IMR-90 (cell line): Measurements from ENCODE around the gene STRIP2. TPM values are rescaled to one million over a fixed set of nuclear protein-coding genes. Genes with fewer than 3 reads are reported as not detected.

Source experiments
- ATAC-seq: fragments of 200-7000 bp; cut with Tn5 transposase; 2 replicates; pipeline ENCODE4 v1.9.1; 2020; ENCODE audit warnings: low read depth, mild to moderate bottlenecking, moderate library complexity
- BruUV-seq: library from RNA; stranded (reverse); fragments of 400-500 nt; replicated peaks from 2 replicates; lab custom pipeline; 2021; lab: Mats Ljungman, UMichigan
- CTCF ChIA-PET: fragments of 300-600 bp; formaldehyde crosslinking; extraction: SDS; loops from one replicate; lab custom pipeline; 2021; ENCODE audit warnings: antibody characterized with exemption; lab: Yijun Ruan, JAX
- POLR2A ChIA-PET: fragments of 300-600 bp; sonication (Branson Sonifier 250); formaldehyde crosslinking; loops from one replicate; lab custom pipeline; 2022; ENCODE audit warnings: antibody characterized with exemption; ENCODE audit not compliant: unreplicated experiment; lab: Charles Lee
- DNase-seq: peaks from one replicate; pipeline ENCODE4 v3.0.0; 2013
- H2AFZ ChIP-seq: replicated peaks from 2 replicates; pipeline ENCODE3; 2013; ENCODE audit warnings: low read length, mild to moderate bottlenecking; ENCODE audit not compliant: poor library complexity
- H2AK5ac ChIP-seq: 2 replicates; pipeline ENCODE4 v1.6.1; 2013; ENCODE audit warnings: low read depth, low read length, inconsistent platforms
- H2AK9ac ChIP-seq: replicated peaks from 2 replicates; pipeline ENCODE3; 2013; ENCODE audit warnings: mild to moderate bottlenecking, low read depth, low read length, moderate library complexity; ENCODE audit not compliant: poor library complexity
- H2BK120ac ChIP-seq: 2 replicates; pipeline ENCODE4 v1.6.1; 2013; ENCODE audit warnings: low read depth, low read length, inconsistent platforms
- H2BK15ac ChIP-seq: 3 replicates; pipeline ENCODE4 v1.6.1; 2013; ENCODE audit warnings: low read depth, low read length, inconsistent platforms
- H2BK20ac ChIP-seq: 2 replicates; pipeline ENCODE4 v1.6.1; 2013; ENCODE audit warnings: low read depth, mild to moderate bottlenecking, inconsistent platforms, low read length, moderate library complexity
- H2BK5ac ChIP-seq: 2 replicates; pipeline ENCODE4 v1.6.1; 2013; ENCODE audit warnings: mild to moderate bottlenecking, low read depth, low read length, inconsistent platforms; ENCODE audit not compliant: poor library complexity, severe bottlenecking
- H3K14ac ChIP-seq: replicated peaks from 2 replicates; pipeline ENCODE4 v1.6.1; 2013; ENCODE audit warnings: low read depth, low read length, inconsistent platforms
- H3K18ac ChIP-seq: 2 replicates; pipeline ENCODE4 v1.6.1; 2013; ENCODE audit warnings: low read depth, low read length, control low read depth
- H3K23ac ChIP-seq: 2 replicates; pipeline ENCODE4 v1.6.1; 2013; ENCODE audit warnings: low read depth, low read length, inconsistent platforms
- H3K27ac ChIP-seq: 2 replicates; pipeline ENCODE4 v1.5.1; 2013; ENCODE audit warnings: mild to moderate bottlenecking, control low read depth, low read length; ENCODE audit not compliant: insufficient read depth
- H3K27me3 ChIP-seq: 2 replicates; pipeline ENCODE4 v1.6.1; 2013; ENCODE audit warnings: low read length; ENCODE audit not compliant: control insufficient read depth, insufficient read depth
- H3K36me3 ChIP-seq: 2 replicates; pipeline ENCODE4 v1.6.1; 2013; ENCODE audit warnings: low read length, mixed read lengths; ENCODE audit not compliant: control insufficient read depth, insufficient read depth
- H3K4ac ChIP-seq: 2 replicates; pipeline ENCODE4 v1.6.1; 2013; ENCODE audit warnings: low read depth, low read length, inconsistent platforms
- H3K4me1 ChIP-seq: 2 replicates; pipeline ENCODE4 v1.6.1; 2013; ENCODE audit warnings: low read length, mixed read lengths; ENCODE audit not compliant: control insufficient read depth, insufficient read depth
- H3K4me2 ChIP-seq: 2 replicates; pipeline ENCODE4 v1.6.1; 2013; ENCODE audit warnings: low read depth, mild to moderate bottlenecking, control low read depth, low read length, moderate library complexity
- H3K4me3 ChIP-seq: 2 replicates; pipeline ENCODE4 v1.5.1; 2013; ENCODE audit warnings: low read depth, mild to moderate bottlenecking, control low read depth, low read length, moderate library complexity; ENCODE audit not compliant: insufficient read depth
- H3K56ac ChIP-seq: 2 replicates; pipeline ENCODE4 v1.6.1; 2013; ENCODE audit warnings: low read length, inconsistent platforms; ENCODE audit not compliant: insufficient read depth; ENCODE audit errors: extremely low read depth
- H3K79me1 ChIP-seq, 2 experiments: 2 replicates each; pipeline ENCODE4 v1.6.1; 2013; ENCODE audit warnings: low read length in 2 of 2, inconsistent platforms in 1 of 2, low read depth in 1 of 2
- H3K9ac ChIP-seq: 2 replicates; pipeline ENCODE4 v1.6.1; 2013; ENCODE audit warnings: low read depth, low read length, control low read depth
- H3K9me1 ChIP-seq: 2 replicates; pipeline ENCODE4 v1.6.1; 2013; ENCODE audit warnings: low read length, inconsistent platforms; ENCODE audit not compliant: insufficient read depth
- H3K9me3 ChIP-seq: 2 replicates; pipeline ENCODE4 v1.6.1; 2013; ENCODE audit warnings: low read length; ENCODE audit not compliant: control insufficient read depth, insufficient read depth
- H4K20me1 ChIP-seq: 2 replicates; pipeline ENCODE4 v1.6.1; 2013; ENCODE audit warnings: low read length, inconsistent platforms; ENCODE audit not compliant: insufficient read depth
- H4K5ac ChIP-seq: 2 replicates; pipeline ENCODE4 v1.6.1; 2013; ENCODE audit warnings: mild to moderate bottlenecking, low read depth, low read length, control low read depth
- H4K8ac ChIP-seq, 2 experiments: 2 replicates each; pipeline ENCODE4 v1.6.1; 2013; ENCODE audit warnings: low read depth in 2 of 2, low read length in 2 of 2, control low read depth in 1 of 2, inconsistent platforms in 1 of 2
- H4K91ac ChIP-seq: 2 replicates; pipeline ENCODE4 v1.6.1; 2013; ENCODE audit warnings: low read depth, low read length, inconsistent platforms; ENCODE audit not compliant: insufficient read depth
- BHLHE40 ChIP-seq: fragments of 150-350 bp; IDR thresholded peaks from 2 replicates; pipeline ENCODE4 v1.6.1; 2016; ENCODE audit warnings: mild to moderate bottlenecking, low read depth, low read length
- MXI1 ChIP-seq: IDR thresholded peaks from 2 replicates; pipeline ENCODE4 v1.6.1; 2012; ENCODE audit warnings: low read depth, mild to moderate bottlenecking, low read length, moderate library complexity, borderline replicate concordance
- WGBS, 2 experiments: methylation state at CpG; one replicate each; pipeline versions ENCODE4 v1.1.5 to v1.1.7; 2013; ENCODE audit warnings: missing lambda C conversion rate in 2 of 2; ENCODE audit not compliant: insufficient read length in 1 of 2; ENCODE audit errors: extremely low coverage in 2 of 2; 5-methylcytosine and 5-hydroxymethylcytosine counted together
- dilution Hi-C: fragments of 300-500 bp; cut with HindIII; formaldehyde crosslinking; loops from one replicate; pipeline ENCODE4 v1.14.3; 2018; ENCODE audit warnings: low sequenced_read_pairs; ENCODE audit not compliant: unreplicated experiment
- in situ Hi-C: fragments of 300-500 bp; cut with MboI; formaldehyde crosslinking; loops from 3 replicates; pipeline ENCODE4 v1.14.3; 2019; ENCODE audit warnings: low sequenced_read_pairs, inconsistent platforms, mixed read lengths
- intact Hi-C: fragments of 100-400 bp; cut with micrococcal nuclease; formaldehyde crosslinking; loops from 2 replicates; pipeline ENCODE4 v1.10.0; 2022
- polyA plus RNA-seq, 3 experiments: library from polyadenylated mRNA; depleted of rRNA; stranded (reverse); fragments of >200 nt; gene quantifications; 2 replicates each; pipeline ENCODE4 v1.2.3, GENCODE V29; 2012; ENCODE audit warnings: low replicate concordance in 1 of 3
- total RNA-seq: library from RNA; depleted of rRNA; stranded (reverse); fragments of >200 nt; gene quantifications from 2 replicates; pipeline ENCODE4 v1.2.3, GENCODE V29; 2012

Gene STRIP2
- total and polyA plus RNA-seq, 2 of the 4 experiments (the other 2 are of a cell fraction), result 1.8 to 3.0 TPM

- H3K9me1 ChIP-seq, result no peaks in the 10 kb centered on the region; the same call in 1 of the 2 replicates
- no peaks in the 10 kb centered on the region for H4K20me1 ChIP-seq
- no peaks in the 10 kb centered on the region; the same call in 1 of the 2 replicates for H3K36me3 ChIP-seq
- dilution Hi-C loops (no loop called here), in situ Hi-C loops (no loop called here), intact Hi-C loops (no loop called here)
- H2BK15ac ChIP-seq, result no peak overlapping the region
- no peak overlapping the region for H3K9ac ChIP-seq
- no peak overlapping the region for H3K4me3 ChIP-seq
- no peak overlapping the region for H3K4me2 ChIP-seq
- H3K27me3 ChIP-seq, result no peaks in the 10 kb centered on the region
- H3K18ac ChIP-seq, result peak overlapping the region; percentile 28; the same call in 1 of the 2 replicates
- H2AK5ac ChIP-seq, result no peak overlapping the region
- H4K5ac ChIP-seq, result no peak overlapping the region
- ATAC-seq (no peak), DNase-seq (no peak)
- H3K56ac ChIP-seq, result no peak overlapping the region
- no peak overlapping the region for H3K4ac ChIP-seq
- no peak overlapping the region for H4K8ac ChIP-seq
- 89% methylated on average over 3 of the region's 4 CpGs; no CpG with 5 or more reads in 1 of the 2 experiments for WGBS, 2 experiments
- H4K91ac ChIP-seq, result no peak overlapping the region
- no peak overlapping the region for H3K27ac ChIP-seq
- H2AFZ ChIP-seq, result peak overlapping the region; percentile 26
- no peak overlapping the region for H3K23ac ChIP-seq
- H2BK20ac ChIP-seq, result no peak overlapping the region
- H2BK5ac ChIP-seq, result no peak overlapping the region
- no peaks in the 10 kb centered on the region for H3K79me1 ChIP-seq
- peaks cover 1% of the 10 kb centered on the region; the same call in 1 of the 2 replicates for H3K4me1 ChIP-seq
- POLR2A ChIA-PET, result no interaction called here
- H2AK9ac ChIP-seq, result no peak overlapping the region
- H3K14ac ChIP-seq, result no peak overlapping the region
- BruUV-seq, result no TSS peak
- no peaks in the 10 kb centered on the region for H3K9me3 ChIP-seq
- CTCF ChIA-PET, result interaction anchor here (4.1 kb wide), 1 partner anchor 101 kb away, joined by 16 read pairs; no protein-coding TSS in a partner anchor
- TF ChIP-seq BHLHE40, result no peak
- no peak for TF ChIP-seq MXI1
- no peak overlapping the region for H2BK120ac ChIP-seq
These were observed 34.3 kb downstream of the STRIP2 start for GRCh38 chr7:129468547-129468946.
